Astrocyte of the cerebellum (primary cell): Measurements from ENCODE around the gene CCDC187.

Source experiments
- DNase-seq: peaks from one replicate; pipeline ENCODE4 v3.0.0-alpha.2; 2011; ENCODE audit warnings: low read depth
- H3K4me3 ChIP-seq: 2 replicates; pipeline ENCODE4 v1.5.1; 2011; ENCODE audit warnings: mild to moderate bottlenecking, low read depth, low read length, moderate library complexity
- CTCF ChIP-seq: IDR thresholded peaks from 2 replicates; pipeline ENCODE4 v1.5.1; 2012; ENCODE audit warnings: low read length, low read depth, moderate library complexity, mild to moderate bottlenecking; ENCODE audit errors: missing control alignments
- in situ Hi-C: cut with HindIII; loops from 2 replicates; pipeline ENCODE4 v1.10.0; 2017; ENCODE audit warnings: low sequenced_read_pairs

Gene CCDC187

GRCh38 chr9:136339173-136339957 lies 35.5 kb upstream of the CCDC187 start:
- DNase-seq, result peak; percentile 41
- TF ChIP-seq CTCF, result peak; percentile 97

GRCh38 chr9:136338511-136338910 lies 34.6 kb upstream of the CCDC187 start:
- in situ Hi-C loops, result no loop called here
- no peak overlapping the region for H3K4me3 ChIP-seq
- DNase-seq, result no peak
- TF ChIP-seq CTCF, result no peak

More at GRCh38 chr9:136339173-136339957, 35.5 kb upstream of the CCDC187 start:
- in situ Hi-C loops, result no loop called here
- H3K4me3 ChIP-seq, result no peak overlapping the region

- H3K4me3 ChIP-seq, result no peak overlapping the region
- no peak for TF ChIP-seq CTCF
- DNase-seq, result no peak
- in situ Hi-C loops, result no loop called here
Measured at GRCh38 chr9:136337416-136338395, 33.8 kb upstream of the CCDC187 start.

- no peak overlapping the region for H3K4me3 ChIP-seq
- in situ Hi-C loops, result no loop called here
- TF ChIP-seq CTCF, result no peak
- DNase-seq, result no peak
Measured at GRCh38 chr9:136336881-136337280, 33.0 kb upstream of the CCDC187 start.

- in situ Hi-C loops, result no loop called here
- H3K4me3 ChIP-seq, result no peak overlapping the region
- no peak for DNase-seq
- TF ChIP-seq CTCF, result no peak
Measured at GRCh38 chr9:136336156-136336870, 32.4 kb upstream of the CCDC187 start.
